Mucosa of rectum (tissue), 2 donors: ENCODE data around the gene PRR4.

ENCODE experiments used
- H3K27ac ChIP-seq, 2 donors: one replicate each; pipeline ENCODE4 v1.7.0; 2013; ENCODE audit warnings: inconsistent platforms in 2 of 2, low read depth in 2 of 2, low read length in 2 of 2
- H3K27me3 ChIP-seq, 2 donors: one replicate each; pipeline ENCODE4 v1.7.0; 2013; ENCODE audit warnings: low read length in 2 of 2; ENCODE audit not compliant: control insufficient read depth in 2 of 2, insufficient read depth in 2 of 2
- H3K36me3 ChIP-seq, 2 donors: one replicate each; pipeline ENCODE4 v1.7.0; 2013; ENCODE audit warnings: low read length in 2 of 2; ENCODE audit not compliant: control insufficient read depth in 2 of 2, insufficient read depth in 2 of 2
- H3K4me1 ChIP-seq, 2 donors: one replicate each; pipeline ENCODE4 v1.7.0; 2013; ENCODE audit warnings: low read length in 2 of 2, mild to moderate bottlenecking in 1 of 2; ENCODE audit not compliant: control insufficient read depth in 2 of 2, insufficient read depth in 2 of 2
- H3K4me3 ChIP-seq, 2 donors: one replicate each; pipeline ENCODE4 v1.7.0; 2013; ENCODE audit warnings: low read length in 2 of 2
- H3K9ac ChIP-seq, 2 donors: one replicate each; pipeline ENCODE4 v1.7.0; 2013; ENCODE audit warnings: low read length in 2 of 2, low read depth in 1 of 2, mild to moderate bottlenecking in 1 of 2
- H3K9me3 ChIP-seq, 2 donors: one replicate each; pipeline ENCODE4 v1.7.0; 2013; ENCODE audit warnings: low read length in 2 of 2; ENCODE audit not compliant: control insufficient read depth in 2 of 2
- donor health status: healthy.
- donor health status: Normal muscosa, but diverticular disease.

PRR4 gene

DNA sequence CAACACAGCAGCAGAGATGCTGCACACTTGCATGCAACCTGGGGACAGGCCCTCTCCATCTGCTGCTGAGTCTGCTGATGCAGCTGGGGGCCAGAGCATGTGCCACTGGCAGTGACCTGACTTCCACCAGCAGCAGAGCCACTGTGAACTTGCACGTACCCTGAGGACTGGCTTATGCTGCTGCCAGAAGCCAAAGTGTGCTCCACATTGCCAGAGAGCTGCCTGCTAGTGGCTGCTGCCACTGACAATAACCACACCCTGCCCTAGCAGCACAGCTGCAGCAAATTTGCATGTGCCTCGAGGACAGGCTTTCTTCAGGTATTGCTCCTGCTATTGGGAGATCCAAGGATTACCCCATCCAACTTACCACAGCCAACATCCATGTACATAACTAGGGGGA, 4.5 kb upstream of the PRR4 start:
- Histone ChIP-seq H3K4me1 (no peaks in the 10 kb centered on the region), H3K9me3 (peaks cover 4% of the 10 kb centered on the region in 2 donors), H3K27ac (no peak overlapping the region), H3K36me3 (peaks cover 4 to 6% of the 10 kb centered on the region in 2 donors), H3K9ac (no peak overlapping the region), H3K4me3 (no peak overlapping the region), H3K27me3 (no peaks in the 10 kb centered on the region)

DNA sequence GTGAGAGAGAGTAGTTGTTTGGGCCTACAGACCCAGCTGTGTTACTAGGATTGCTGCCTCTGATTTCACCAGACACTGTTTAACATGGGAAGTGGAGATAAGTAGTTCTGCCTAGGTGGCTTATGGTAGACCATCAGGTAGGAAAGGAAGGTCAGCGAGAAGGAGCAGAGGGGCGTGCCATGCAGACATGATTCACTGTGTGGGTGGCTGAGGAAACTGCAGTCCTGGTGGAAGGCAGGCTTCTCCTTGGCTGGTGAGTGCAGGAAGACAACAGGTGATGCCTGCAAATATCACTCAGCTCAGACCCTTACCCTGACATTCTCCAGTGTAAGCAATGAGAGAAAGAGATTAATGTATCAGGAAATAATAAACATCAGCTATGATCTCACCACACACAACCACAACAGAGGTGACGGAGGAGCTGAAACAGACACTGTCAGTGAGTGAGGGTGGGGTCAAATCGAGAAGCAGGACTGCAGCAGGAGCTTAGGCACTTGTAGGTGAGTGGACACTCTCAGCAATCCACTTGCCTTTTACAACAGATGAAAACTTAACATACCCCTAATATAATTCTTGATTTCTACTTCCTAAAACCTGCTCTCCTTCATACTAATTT, 2.1 kb upstream of the PRR4 start:
- no peak overlapping the region for H3K27ac ChIP-seq
- no peak overlapping the region for H3K9ac ChIP-seq
- no peaks in the 10 kb centered on the region for H3K27me3 ChIP-seq
- no peaks in the 10 kb centered on the region for H3K4me1 ChIP-seq
- H3K4me3 ChIP-seq, result no peak overlapping the region
- H3K36me3 ChIP-seq, result peaks cover 4 to 9% of the 10 kb centered on the region in 2 donors
- H3K9me3 ChIP-seq, result peaks cover 4% of the 10 kb centered on the region in 2 donors

DNA sequence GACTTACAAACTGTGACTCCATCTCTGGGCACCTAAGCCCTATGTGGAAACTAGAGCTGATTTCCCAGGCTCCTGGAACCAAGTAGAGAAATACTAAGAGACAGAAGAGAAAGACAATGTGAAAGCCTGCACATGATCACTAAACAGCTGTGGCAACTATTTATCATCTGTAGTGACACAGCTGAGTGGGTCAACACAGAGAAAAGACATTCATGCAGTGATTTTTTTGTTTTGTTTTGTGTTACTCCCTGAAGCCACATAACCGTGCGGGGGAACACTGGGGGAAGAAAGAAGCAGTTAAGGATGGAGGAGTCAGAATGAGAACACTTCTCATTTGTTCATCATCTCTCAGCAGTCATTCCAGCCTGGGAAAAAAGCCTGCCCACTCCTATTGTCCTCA, 1.5 kb downstream of the PRR4 start:
- Histone ChIP-seq H3K9me3 (no peaks in the 10 kb centered on the region), H3K36me3 (peaks cover 0 to 8% of the 10 kb centered on the region in 2 donors)

GRCh38 chr12:10842862-10843261, 6.4 kb downstream of the PRR4 start:
- Histone ChIP-seq H3K4me1 (no peaks in the 10 kb centered on the region), H3K27me3 (no peaks in the 10 kb centered on the region), H3K9me3 (no peaks in the 10 kb centered on the region), H3K9ac (no peak overlapping the region), H3K4me3 (no peak overlapping the region), H3K27ac (no peak overlapping the region), H3K36me3 (peaks cover 0 to 8% of the 10 kb centered on the region in 2 donors)

More for the DNA sequence above, 1.5 kb downstream of the PRR4 start:
- no peaks in the 10 kb centered on the region for H3K4me1 ChIP-seq
- H3K9ac ChIP-seq, result no peak overlapping the region
- H3K27ac ChIP-seq, result no peak overlapping the region
- H3K27me3 ChIP-seq, result no peaks in the 10 kb centered on the region
- no peak overlapping the region for H3K4me3 ChIP-seq

GRCh38 chr12:10838461-10838860, 10.8 kb downstream of the PRR4 start:
- Histone ChIP-seq H3K36me3 (peaks cover 0 to 4% of the 10 kb centered on the region in 2 donors), H3K27me3 (no peaks in the 10 kb centered on the region), H3K9ac (no peak overlapping the region), H3K4me1 (no peaks in the 10 kb centered on the region), H3K27ac (no peak overlapping the region), H3K4me3 (no peak overlapping the region), H3K9me3 (no peaks in the 10 kb centered on the region)

GRCh38 chr12:10829994-10830393, 19.3 kb downstream of the PRR4 start:
- Histone ChIP-seq H3K36me3 (no peaks in the 10 kb centered on the region), H3K27me3 (no peaks in the 10 kb centered on the region), H3K9me3 (no peaks in the 10 kb centered on the region), H3K27ac (no peak overlapping the region), H3K9ac (no peak overlapping the region), H3K4me3 (no peak overlapping the region), H3K4me1 (no peaks in the 10 kb centered on the region)

DNA sequence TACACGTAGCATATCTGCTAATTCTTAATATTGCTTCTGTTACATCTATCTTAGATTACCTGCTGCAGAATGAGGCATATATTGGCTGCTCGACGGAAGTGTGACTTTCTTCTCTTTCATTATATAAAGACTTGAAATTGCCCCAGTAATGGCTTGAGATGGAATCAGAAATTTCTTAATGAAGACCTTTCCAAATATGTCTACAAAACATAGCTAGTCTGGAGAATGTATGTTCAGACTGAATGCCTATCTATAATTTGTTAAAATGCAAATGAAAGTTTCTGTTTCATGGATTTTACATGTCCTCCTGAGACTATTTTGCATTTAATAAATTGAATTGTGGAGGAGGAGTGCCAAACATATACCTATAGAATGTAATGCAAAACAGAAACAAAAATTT, 23.0 kb downstream of the PRR4 start, which contains the start of gene TAS2R10:
TSS of gene TAS2R10 (minus strand) at position 101 of the 400 bp plus-strand sequence. CDS start at position 12, 89 bp downstream.
- H3K4me1 ChIP-seq, result no peaks in the 10 kb centered on the region
- H3K36me3 ChIP-seq, result no peaks in the 10 kb centered on the region
- no peak within 1 kb of the TSS for H3K27ac ChIP-seq
- no peaks in the 10 kb centered on the region for H3K27me3 ChIP-seq
- no peaks in the 10 kb centered on the region for H3K9me3 ChIP-seq
- no peak within 1 kb of the TSS for H3K4me3 ChIP-seq
- H3K9ac ChIP-seq, result no peak within 1 kb of the TSS

GRCh38 chr12:10824957-10825356, 24.3 kb downstream of the PRR4 start:
- no peaks in the 10 kb centered on the region for H3K36me3 ChIP-seq
- no peaks in the 10 kb centered on the region for H3K27me3 ChIP-seq
- H3K27ac ChIP-seq, result no peak overlapping the region
- H3K9me3 ChIP-seq, result no peaks in the 10 kb centered on the region
- no peak overlapping the region for H3K4me3 ChIP-seq
- no peaks in the 10 kb centered on the region for H3K4me1 ChIP-seq
- no peak overlapping the region for H3K9ac ChIP-seq

DNA sequence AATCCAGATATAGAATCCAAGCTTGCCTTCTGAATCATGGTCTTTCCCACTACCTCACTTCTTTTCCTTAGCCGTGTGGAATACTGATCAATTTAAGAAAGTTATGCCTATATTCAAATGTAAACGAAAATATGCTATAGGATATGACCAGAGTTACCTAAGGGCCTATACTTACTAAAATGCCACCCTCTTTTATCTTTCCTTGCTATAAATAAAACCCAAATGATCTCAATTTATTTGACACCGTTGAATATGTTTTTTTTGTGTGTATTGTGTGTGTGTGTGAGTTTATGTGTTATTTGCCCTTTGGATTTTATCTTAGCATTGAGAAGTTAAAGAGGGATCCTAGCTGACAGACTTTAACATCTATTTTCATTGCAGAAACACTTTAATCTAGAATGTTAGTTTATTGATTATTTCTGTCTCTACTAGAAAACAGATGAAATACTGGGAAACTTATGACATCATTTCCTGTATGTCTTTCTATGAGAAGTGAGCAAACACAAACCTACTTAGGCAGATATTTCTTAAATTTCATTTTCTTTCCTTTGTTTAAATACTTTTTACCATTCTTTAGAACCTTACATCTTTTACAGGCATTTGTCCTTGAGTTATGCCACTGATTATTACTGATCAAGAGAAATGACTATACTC, 37.3 kb downstream of the PRR4 start:
- H3K9ac ChIP-seq, result no peak overlapping the region
- no peak overlapping the region for H3K27ac ChIP-seq
- no peak overlapping the region for H3K4me3 ChIP-seq
- no peaks in the 10 kb centered on the region for H3K9me3 ChIP-seq
- H3K27me3 ChIP-seq, result no peaks in the 10 kb centered on the region
- H3K36me3 ChIP-seq, result no peaks in the 10 kb centered on the region
- H3K4me1 ChIP-seq, result no peaks in the 10 kb centered on the region

- Histone ChIP-seq H3K4me1 (no peaks in the 10 kb centered on the region), H3K9ac (no peak within 1 kb of the TSS), H3K9me3 (no peaks in the 10 kb centered on the region), H3K4me3 (no peak within 1 kb of the TSS), H3K27me3 (no peaks in the 10 kb centered on the region), H3K36me3 (no peaks in the 10 kb centered on the region), H3K27ac (no peak within 1 kb of the TSS)
Observed at GRCh38 chr12:10810068-10810467, 39.2 kb downstream of the PRR4 start, which contains the start of gene TAS2R9. Gene TAS2R9 (minus strand): TSS chr12:10810168. CDS start chr12:10810075, 93 bp downstream.
